Breast epithelium (tissue), 4 donors: ENCODE measurements around the gene OR5AK2. TPM values are rescaled to one million over a fixed set of nuclear protein-coding genes. Genes with fewer than 3 reads are reported as not detected.

Experiments used
- DNase-seq, 2 donors: peaks; one replicate each; pipeline ENCODE4 v3.0.0-alpha.2; 2019; ENCODE audit warnings: low spot score in 2 of 2
- H3K27ac ChIP-seq, 2 donors: fragments of 200-600 bp; sonication (generic) in 1 of 2; one replicate each; pipeline ENCODE4 v1.5.1; 2016 to 2019; ENCODE audit warnings: mild to moderate bottlenecking in 1 of 2
- H3K27me3 ChIP-seq, 2 donors: fragments of 200-600 bp; sonication (generic) in 1 of 2; one replicate each; pipeline versions ENCODE4 v1.5.1 to v1.6.0; 2017 to 2019; ENCODE audit warnings: control low read depth in 1 of 2, mild to moderate bottlenecking in 1 of 2
- H3K36me3 ChIP-seq: fragments of 200-600 bp; one replicate; pipeline ENCODE4 v1.5.1; 2019
- H3K4me1 ChIP-seq, 2 donors: fragments of 200-600 bp; sonication (generic); one replicate each; pipeline ENCODE4 v1.5.1; 2016 to 2019; ENCODE audit warnings: control low read depth in 1 of 2
- H3K4me3 ChIP-seq, 3 donors: fragments of 200-600 bp; sonication (generic); 1 replicate in 2 of 3; 2 replicates in 1 of 3; pipeline ENCODE4 v1.5.1; 2016 to 2019; ENCODE audit warnings: mild to moderate bottlenecking in 3 of 3, moderate library complexity in 2 of 3
- H3K9me3 ChIP-seq, 2 donors: fragments of 200-600 bp; sonication (generic) in 1 of 2; one replicate each; pipeline ENCODE4 v1.5.1; 2016 to 2019; ENCODE audit warnings: control low read depth in 1 of 2
- CTCF ChIP-seq, 3 donors: fragments of 450-650 bp; IDR thresholded peaks; one replicate each; pipeline ENCODE4 v1.5.1; 2016 to 2017; ENCODE audit warnings: antibody characterized with exemption in 3 of 3, mild to moderate bottlenecking in 3 of 3, moderate library complexity in 3 of 3
- POLR2A ChIP-seq: fragments of 450-650 bp; IDR thresholded peaks from one replicate; pipeline ENCODE4 v1.6.1; 2016; ENCODE audit warnings: antibody characterized with exemption, mild to moderate bottlenecking, moderate library complexity
- POLR2AphosphoS5 ChIP-seq, 3 donors: sonication (generic); formaldehyde crosslinking; IDR thresholded peaks; one replicate each; pipeline ENCODE4 v1.6.1; 2017; ENCODE audit warnings: antibody characterized with exemption in 3 of 3
- intact Hi-C: fragments of 100-400 bp; cut with DNase I; formaldehyde crosslinking; loops from one replicate; pipeline ENCODE4 v1.15.1; 2023; ENCODE audit warnings: low total_unique reads
- total RNA-seq, 3 donors: library from RNA; depleted of rRNA; stranded (reverse); fragments of >200 nt; gene quantifications; one replicate each; pipeline ENCODE4 v1.1.0, GENCODE V29; 2016

OR5AK2 gene
- total RNA-seq, 3 donors from 2014 or later = not detected

- Histone ChIP-seq H3K9me3 (peaks cover 0 to 8% of the 10 kb centered on the region in 2 donors), H3K4me3 (no peak overlapping the region), H3K27me3 (no peaks in the 10 kb centered on the region), H3K4me1 (no peaks in the 10 kb centered on the region), H3K36me3 (no peaks in the 10 kb centered on the region), H3K27ac (no peak overlapping the region)
- TF ChIP-seq POLR2A = no peak
- no peak for TF ChIP-seq CTCF (IDR thresholded peaks at IDR 0.05)
- TF ChIP-seq POLR2AphosphoS5 (IDR thresholded peaks at IDR 0.05) = no peak
- DNase-seq = no peak
- intact Hi-C loops = no loop called here
Measured at GRCh38 chr11:56967726-56968125, 21.0 kb upstream of the OR5AK2 start.

GRCh38 chr11:56968524-56968923, 20.2 kb upstream of the OR5AK2 start:
- TF ChIP-seq POLR2AphosphoS5 (IDR thresholded peaks at IDR 0.05) (no peak), CTCF (IDR thresholded peaks at IDR 0.05) (no peak), POLR2A (no peak)
- no peak for DNase-seq
- H3K9me3 ChIP-seq = peaks cover 0 to 8% of the 10 kb centered on the region in 2 donors
- H3K4me1 ChIP-seq = no peaks in the 10 kb centered on the region
- H3K4me3 ChIP-seq = no peak overlapping the region
- H3K27ac ChIP-seq = no peak overlapping the region
- H3K36me3 ChIP-seq = no peaks in the 10 kb centered on the region
- no peaks in the 10 kb centered on the region for H3K27me3 ChIP-seq
- intact Hi-C loops = no loop called here

- Histone ChIP-seq H3K27ac (no peak overlapping the region), H3K9me3 (no peaks in the 10 kb centered on the region), H3K27me3 (no peaks in the 10 kb centered on the region), H3K4me1 (no peaks in the 10 kb centered on the region), H3K36me3 (no peaks in the 10 kb centered on the region), H3K4me3 (no peak overlapping the region)
- DNase-seq = no peak
- no peak for TF ChIP-seq POLR2AphosphoS5 (IDR thresholded peaks at IDR 0.05)
- no peak for TF ChIP-seq POLR2A
- no peak for TF ChIP-seq CTCF (IDR thresholded peaks at IDR 0.05)
- intact Hi-C loops = no loop called here
Measured at GRCh38 chr11:56977314-56977713, 11.4 kb upstream of the OR5AK2 start.

- peaks cover 18 to 21% of the 10 kb centered on the region in 2 donors for H3K9me3 ChIP-seq
- TF ChIP-seq POLR2AphosphoS5 (IDR thresholded peaks at IDR 0.05) (no peak), POLR2A (no peak), CTCF (IDR thresholded peaks at IDR 0.05) (no peak)
- DNase-seq = no peak
- H3K36me3 ChIP-seq = no peaks in the 10 kb centered on the region
- H3K4me3 ChIP-seq = no peak overlapping the region
- no peaks in the 10 kb centered on the region for H3K4me1 ChIP-seq
- H3K27ac ChIP-seq = no peak overlapping the region
- H3K27me3 ChIP-seq = no peaks in the 10 kb centered on the region
- intact Hi-C loops = no loop called here
Measured at GRCh38 chr11:56990702-56991101, 2.0 kb downstream of the OR5AK2 start.

- Histone ChIP-seq H3K4me1 (no peaks in the 10 kb centered on the region), H3K9me3 (peaks cover 20 to 27% of the 10 kb centered on the region in 2 donors), H3K4me3 (no peak overlapping the region), H3K27me3 (no peaks in the 10 kb centered on the region), H3K36me3 (no peaks in the 10 kb centered on the region), H3K27ac (no peak overlapping the region)
- intact Hi-C loops = no loop called here
- no peak for DNase-seq
- TF ChIP-seq POLR2A (no peak), CTCF (IDR thresholded peaks at IDR 0.05) (no peak), POLR2AphosphoS5 (IDR thresholded peaks at IDR 0.05) (no peak)
Measured at GRCh38 chr11:56994532-56994931, 5.8 kb downstream of the OR5AK2 start.
